ENCODE data around the gene CEACAM1. TPM values are rescaled to one million over a fixed set of nuclear protein-coding genes. Genes with fewer than 3 reads are reported as not detected.
"Not testable (repeated sequence)": the region's sequence is repeated elsewhere in the genome, so short reads cannot be mapped to it uniquely, and the experiment has no call there.

The CEACAM1 gene
- total RNA-seq, 2 experiments from 2014 or later, result 1.2 to 2.0 TPM

- ATAC-seq (ENCODE audit: poor library complexity), result no peak
- H3K27me3 ChIP-seq (ENCODE audit: control insufficient read depth in 1 of 2, insufficient read depth in 2 of 2, low read length in 2 of 2), result no peaks in the 10 kb centered on the region
- no peaks in the 10 kb centered on the region for H3K9me3 Mint-ChIP-seq
These were observed 66.5 kb downstream of the CEACAM1 start for GRCh38 chr19:42461700-42462324.

DNA sequence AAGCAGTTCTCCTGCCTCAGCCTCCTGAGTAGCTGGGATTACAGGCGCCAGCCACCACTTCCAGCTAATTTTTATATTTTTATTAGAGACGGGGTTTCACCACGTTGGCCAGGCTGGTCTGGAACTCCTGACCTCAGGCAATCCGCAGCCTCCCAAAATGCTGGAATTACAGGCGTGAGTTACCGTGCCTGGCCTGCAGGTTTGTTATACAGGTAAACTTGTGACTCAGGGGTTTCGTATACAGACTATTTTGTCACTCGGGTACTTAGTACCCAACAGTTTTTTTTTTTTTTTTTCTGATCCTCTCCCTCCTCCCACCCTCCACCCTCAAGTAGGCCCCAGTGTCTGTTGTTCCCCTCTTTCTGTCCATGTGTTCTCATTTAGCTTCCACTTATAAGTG, 67.0 kb downstream of the CEACAM1 start:
- H3K27me3 ChIP-seq (ENCODE audit: control insufficient read depth in 1 of 2, insufficient read depth in 2 of 2, low read length in 2 of 2); H3K36me3 ChIP-seq (ENCODE audit: insufficient read depth, low read length); H3K4me1 ChIP-seq (ENCODE audit: insufficient read depth, low read length); H3K4me3 Mint-ChIP-seq; ATAC-seq (ENCODE audit: poor library complexity); H3K27ac ChIP-seq (ENCODE audit: low read depth in 1 of 2, low read length in 2 of 2); H3K9me3 ChIP-seq (ENCODE audit: control insufficient read depth in 1 of 2, insufficient read depth in 1 of 2, low read length in 2 of 2); H3K36me3 Mint-ChIP-seq (ENCODE audit: low read depth); H3K4me3 ChIP-seq (ENCODE audit: low read length); H3K9me3 Mint-ChIP-seq; H3K27me3 Mint-ChIP-seq; DNase-seq; intact Hi-C loops (cut with DNase I, micrococcal nuclease); H3K4me1 Mint-ChIP-seq (ENCODE audit: low read depth); POLR2A ChIA-PET; H3K27ac Mint-ChIP-seq: not testable (repeated sequence)
- CTCF ChIA-PET, result interaction anchor here (1.4 kb wide), 1 partner anchor 11 kb away, joined by 4 read pairs; no protein-coding TSS in a partner anchor

More at GRCh38 chr19:42461700-42462324, 66.5 kb downstream of the CEACAM1 start:
- CTCF ChIA-PET, result interaction anchor here (1.4 kb wide), 1 partner anchor 12 kb away, joined by 4 read pairs; no protein-coding TSS in a partner anchor
- DNase-seq, result no peak
- Mint-ChIP-seq H3K36me3 (ENCODE audit: low read depth) (no peaks in the 10 kb centered on the region), H3K4me3 (no peak overlapping the region), H3K4me1 (ENCODE audit: low read depth) (no peaks in the 10 kb centered on the region), H3K27ac (no peak overlapping the region), H3K27me3 (no peaks in the 10 kb centered on the region)
- POLR2A ChIA-PET, result no interaction called here
- H3K27ac ChIP-seq (ENCODE audit: low read depth in 1 of 2, low read length in 2 of 2), result no peak overlapping the region
- no peaks in the 10 kb centered on the region for H3K4me1 ChIP-seq (ENCODE audit: insufficient read depth, low read length)
- H3K9me3 ChIP-seq (ENCODE audit: control insufficient read depth in 1 of 2, insufficient read depth in 1 of 2, low read length in 2 of 2), result no peaks in the 10 kb centered on the region
- H3K36me3 ChIP-seq (ENCODE audit: insufficient read depth, low read length), result no peaks in the 10 kb centered on the region
- no peak for TF ChIP-seq CTCF (IDR thresholded peaks at IDR 0.05)
- no peak overlapping the region for H3K4me3 ChIP-seq (ENCODE audit: low read length)
- intact Hi-C loops (cut with DNase I, micrococcal nuclease), result no loop called here

GRCh38 chr19:42459926-42460325, 68.4 kb downstream of the CEACAM1 start:
- Mint-ChIP-seq H3K4me1 (ENCODE audit: low read depth) (no peaks in the 10 kb centered on the region), H3K27ac (no peak overlapping the region), H3K27me3 (no peaks in the 10 kb centered on the region), H3K9me3 (no peaks in the 10 kb centered on the region), H3K36me3 (ENCODE audit: low read depth) (no peaks in the 10 kb centered on the region), H3K4me3 (no peak overlapping the region)
- H3K27me3 ChIP-seq (ENCODE audit: control insufficient read depth in 1 of 2, insufficient read depth in 2 of 2, low read length in 2 of 2), result no peaks in the 10 kb centered on the region
- no peaks in the 10 kb centered on the region for H3K4me1 ChIP-seq (ENCODE audit: insufficient read depth, low read length)
- intact Hi-C loops (cut with DNase I, micrococcal nuclease), result no loop called here
- CTCF ChIA-PET, result no interaction called here
- TF ChIP-seq CTCF (IDR thresholded peaks at IDR 0.05), result no peak
- no peak for ATAC-seq (ENCODE audit: poor library complexity)
- DNase-seq, result no peak
- POLR2A ChIA-PET, result no interaction called here
- H3K4me3 ChIP-seq (ENCODE audit: low read length), result no peak overlapping the region
- no peaks in the 10 kb centered on the region for H3K9me3 ChIP-seq (ENCODE audit: control insufficient read depth in 1 of 2, insufficient read depth in 1 of 2, low read length in 2 of 2)
- H3K36me3 ChIP-seq (ENCODE audit: insufficient read depth, low read length), result no peaks in the 10 kb centered on the region
- H3K27ac ChIP-seq (ENCODE audit: low read depth in 1 of 2, low read length in 2 of 2), result no peak overlapping the region

Other genes starting within 250 kb of the CEACAM1 start
- gene PRR19, start 226.3 kb downstream of the CEACAM1 start, total RNA-seq, result under 1 TPM in 1 of 2 experiments, not detected in 1; 0.16 TPM
- gene PAFAH1B3, start 225.9 kb downstream of the CEACAM1 start, total RNA-seq, result 10 to 100 TPM; 10.6 to 11.8 TPM
- gene TMEM145, start 215.2 kb downstream of the CEACAM1 start, total RNA-seq, result not detected
- 1 to 10 TPM; 4.1 to 4.2 TPM for gene MEGF8, start 202.8 kb downstream of the CEACAM1 start, total RNA-seq
- gene CNFN, start 138.2 kb downstream of the CEACAM1 start, total RNA-seq, result not detected
- 1 to 10 TPM; 7.6 to 8.2 TPM for gene LIPE, start 101.1 kb downstream of the CEACAM1 start, total RNA-seq
- gene CXCL17, start 85.5 kb downstream of the CEACAM1 start, total RNA-seq, result not detected
- gene CEACAM8, start 66.4 kb upstream of the CEACAM1 start, total RNA-seq, result not detected
- not detected for gene PSG3, start 212.0 kb upstream of the CEACAM1 start, total RNA-seq
- not detected for gene PSG8, start 237.2 kb upstream of the CEACAM1 start, total RNA-seq

Measured in CD4-positive, alpha-beta T cell (primary cell).